HepG2 (cell line): ENCODE data around the gene DUXA. TPM values are rescaled to one million over a fixed set of nuclear protein-coding genes. Genes with fewer than 3 reads are reported as not detected.

Source experiments
- AHDC1 ChIP-seq: sonication (generic); formaldehyde crosslinking; IDR thresholded peaks from 2 replicates; pipeline ENCODE4 v1.5.1; 2020; ENCODE audit warnings: mild to moderate bottlenecking, missing genetic modification reagents, borderline replicate concordance
- ATF7 ChIP-seq, 2 experiments: fragments of 450-650 bp in 1 of 2; sonication (generic) in 1 of 2; formaldehyde crosslinking in 1 of 2; IDR thresholded peaks; 2 replicates each; pipeline versions ENCODE4 v1.4.0 to v1.6.1; 2016 to 2020; ENCODE audit warnings: antibody characterized with exemption in 1 of 2, mild to moderate bottlenecking in 1 of 2, missing genetic modification reagents in 1 of 2
- CEBPG ChIP-seq: IDR thresholded peaks from 2 replicates; pipeline ENCODE4 v1.6.1; 2016
- CSRNP2 ChIP-seq: sonication (generic); formaldehyde crosslinking; conservative IDR thresholded peaks from 2 replicates; pipeline ENCODE4 v1.8.0; 2022; ENCODE audit warnings: low read depth, missing genetic modification reagents
- DMTF1 ChIP-seq: sonication (generic); formaldehyde crosslinking; IDR thresholded peaks from 2 replicates; pipeline ENCODE4 v1.4.0; 2020; ENCODE audit warnings: mild to moderate bottlenecking, missing genetic modification reagents
- ERF ChIP-seq: IDR thresholded peaks from 2 replicates; pipeline ENCODE4 v1.6.1; 2018; ENCODE audit warnings: missing biosample characterization, missing genetic modification reagents
- KMT2B ChIP-seq: IDR thresholded peaks from 2 replicates; pipeline ENCODE4 v1.6.1; 2016; ENCODE audit warnings: missing genetic modification reagents, missing compliant biosample characterization
- MBNL3 ChIP-seq: fragments of 250-450 bp; sonication (Bioruptor Pico); conservative IDR thresholded peaks from 2 replicates; pipeline ENCODE4 v1.8.0; 2022; ENCODE audit warnings: mild to moderate bottlenecking, inconsistent platforms
- NCOR1 ChIP-seq: fragments of 200-600 bp; sonication (generic); IDR thresholded peaks from 2 replicates; pipeline ENCODE4 v1.7.0; 2017; ENCODE audit warnings: antibody characterized with exemption, low read length, borderline replicate concordance
- RARG ChIP-seq: sonication (generic); formaldehyde crosslinking; IDR thresholded peaks from 2 replicates; pipeline ENCODE4 v1.4.0; 2020; ENCODE audit warnings: low read depth, mild to moderate bottlenecking, missing genetic modification reagents
- TEAD2 ChIP-seq: sonication (generic); formaldehyde crosslinking; IDR thresholded peaks from 2 replicates; pipeline ENCODE4 v1.9.0; 2021; ENCODE audit warnings: missing genetic modification reagents
- TGIF2 ChIP-seq: IDR thresholded peaks from 2 replicates; pipeline ENCODE4 v1.6.1; 2016; ENCODE audit warnings: control low read depth, missing compliant biosample characterization
- ZBTB33 ChIP-seq: sonication (generic); formaldehyde crosslinking; IDR thresholded peaks from 2 replicates; pipeline ENCODE4 v1.4.0; 2020; ENCODE audit warnings: missing genetic modification reagents
- ZFP1 ChIP-seq: IDR thresholded peaks from 2 replicates; pipeline ENCODE4 v1.6.1; 2016
- ZNF101 ChIP-seq: sonication (generic); formaldehyde crosslinking; IDR thresholded peaks from 2 replicates; pipeline ENCODE4 v1.4.0; 2020; ENCODE audit warnings: mild to moderate bottlenecking, low read depth, missing genetic modification reagents, borderline replicate concordance
- ZNF644 ChIP-seq: IDR thresholded peaks from 2 replicates; pipeline ENCODE4 v1.6.1; 2016; ENCODE audit warnings: low read depth
- ZNF674 ChIP-seq: sonication (generic); formaldehyde crosslinking; IDR thresholded peaks from 2 replicates; pipeline ENCODE4 v1.5.0; 2020; ENCODE audit warnings: low read depth, mild to moderate bottlenecking, missing genetic modification reagents
- polyA plus RNA-seq, 8 experiments: library from polyadenylated mRNA; depleted of rRNA in 3 of 8; stranded (reverse) in 7 of 8; unstranded in 1 of 8; fragments of >200 nt; fragmentation: Illumina TruSeq in 4 of 8; extraction: Trizol in 4 of 8; gene quantifications; 2 replicates each; pipeline versions ENCODE4 v1.2.1 to v1.2.3, GENCODE V29; 2011 to 2016; ENCODE audit warnings: low read depth in 4 of 8, missing spikeins in 1 of 8, mixed read lengths in 1 of 8; ENCODE audit not compliant: insufficient read depth in 1 of 8
- total RNA-seq, 5 experiments: library from RNA; depleted of rRNA; stranded (reverse); fragments of >200 nt; fragmentation: Illumina TruSeq; extraction: Trizol; gene quantifications; 2 replicates each; pipeline ENCODE4 v1.2.3, GENCODE V29; 2016; ENCODE audit warnings: low read depth in 1 of 5

The DUXA gene
- total and polyA plus RNA-seq, 2 of the 13 experiments (the other 11 are each of a cell fraction or from before 2014, with no cell fraction given), result not detected

- TF ChIP-seq AHDC1 (CRISPR knock-in tag) (peak; percentile 39; the same call in 1 of the 2 replicates), KMT2B (peak; percentile 59; the same call in 1 of the 2 replicates), DMTF1 (CRISPR knock-in tag) (no peak), ZNF644 (CRISPR knock-in tag) (no peak), ZNF674 (no peak), TEAD2 (no peak), NCOR1 (no peak), CSRNP2 (no peak), ERF (CRISPR knock-in tag) (peak; percentile 55; the same call in 1 of the 2 replicates), MBNL3 (CRISPR knock-in tag) (no peak), ZNF101 (CRISPR knock-in tag) (no peak; the same call in 1 of the 2 replicates), ZFP1 (CRISPR knock-in tag) (no peak), TGIF2 (CRISPR knock-in tag) (no peak), RARG (CRISPR knock-in tag) (no peak), CEBPG (CRISPR knock-in tag) (no peak), ZBTB33 (no peak), ATF7 (IDR thresholded peaks at IDR 0.05) (no peak), ATF7 (CRISPR knock-in tag; IDR thresholded peaks at IDR 0.05) (0 out of 2 replicates have a peak, but pooled peaks have one; percentile 16)
Measured at GRCh38 chr19:57191141-57192076, 24.1 kb upstream of the DUXA start, which contains the start of gene ZNF264 (continued).
